HG02763 (cell line): ENCODE data around the gene NAGA.
"Not testable (repeated sequence)": the region's sequence is repeated elsewhere in the genome, so short reads cannot be mapped to it uniquely, and the experiment has no call there.

Experiments
- ATAC-seq: cut with Tn5 transposase; IDR thresholded peaks from one replicate; pipeline ENCODE4 v1.9.1; 2021; ENCODE audit warnings: mild to moderate bottlenecking, moderate library complexity; ENCODE audit not compliant: unreplicated experiment

NAGA gene

DNA sequence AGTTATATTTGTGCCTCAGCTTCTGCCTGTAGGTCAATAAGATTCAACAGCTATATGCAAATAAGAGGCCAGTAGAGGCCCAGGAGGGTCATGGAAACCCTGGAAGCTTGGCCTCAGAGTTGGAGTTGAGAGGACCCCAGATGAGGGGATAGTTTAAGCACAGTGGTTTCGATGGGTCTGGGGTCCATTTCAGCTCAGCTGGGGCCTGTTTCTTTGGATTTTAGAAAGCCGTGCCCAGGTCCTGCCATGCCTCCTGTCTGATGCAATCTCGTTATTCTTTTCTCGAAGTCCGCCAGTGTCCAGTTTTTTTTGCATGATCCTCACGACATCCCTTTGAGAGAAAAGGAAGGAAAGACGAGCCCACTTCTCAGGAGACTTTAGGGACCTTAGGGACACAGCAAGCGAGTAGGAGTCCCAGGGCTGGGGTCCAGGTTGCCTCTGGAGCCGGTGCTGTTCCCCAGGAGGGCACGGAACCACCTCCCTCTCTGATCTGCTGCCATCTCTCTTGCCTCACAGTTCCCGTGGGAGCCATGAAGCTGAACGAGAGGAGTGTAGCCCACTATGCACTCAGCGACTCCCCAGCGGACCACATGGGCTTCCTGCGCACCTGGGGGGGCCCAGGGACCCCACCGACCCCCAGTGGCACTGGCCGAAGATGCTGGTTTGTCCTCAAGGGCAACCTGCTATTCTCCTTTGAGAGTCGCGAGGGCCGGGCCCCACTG lies 6.3 kb upstream of the NAGA start:
- no peak for ATAC-seq

- no peak for ATAC-seq
These were observed 4.4 kb upstream of the NAGA start for GRCh38 chr22:42074846-42075676.

DNA sequence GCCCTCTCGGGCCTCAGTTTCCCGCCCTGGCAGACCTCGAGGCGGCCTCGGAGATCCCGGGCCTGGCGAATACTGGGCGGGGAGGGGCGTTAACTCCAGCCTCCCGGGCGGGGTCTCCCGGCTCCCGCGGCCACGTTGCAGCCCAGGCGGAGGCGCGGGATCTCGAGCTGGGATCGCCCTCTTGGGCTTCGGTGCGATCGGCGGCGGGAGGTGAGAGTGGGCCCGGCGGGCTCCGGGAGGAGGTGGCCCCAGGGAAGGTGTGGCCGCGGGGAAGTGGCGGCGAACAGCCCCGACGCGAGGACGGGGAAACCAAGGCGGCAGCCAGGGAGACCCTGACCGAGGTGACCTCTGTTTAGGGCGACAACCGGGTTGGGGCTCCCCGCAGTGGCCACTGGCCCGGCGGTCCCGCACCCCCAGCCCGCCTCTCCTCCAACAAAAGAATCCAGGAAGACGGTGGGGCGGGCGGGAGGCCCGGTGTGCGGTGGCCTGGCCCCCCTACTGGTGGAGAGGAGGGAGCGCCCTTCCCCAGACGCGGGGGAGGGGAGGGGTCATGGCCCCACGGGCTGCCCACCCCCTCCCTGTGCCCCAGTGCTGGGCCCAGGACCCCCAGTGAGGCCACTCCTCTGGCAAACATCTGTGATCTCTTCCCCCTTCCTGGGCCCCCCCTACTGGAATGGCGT lies 3.7 kb upstream of the NAGA start, which contains the start of gene PHETA2:
PHETA2 (plus strand) TSS at position 117 of the 680 bp plus-strand sequence. CDS start 3,046 bp downstream, outside the sequence.
- ATAC-seq, result no peak

DNA sequence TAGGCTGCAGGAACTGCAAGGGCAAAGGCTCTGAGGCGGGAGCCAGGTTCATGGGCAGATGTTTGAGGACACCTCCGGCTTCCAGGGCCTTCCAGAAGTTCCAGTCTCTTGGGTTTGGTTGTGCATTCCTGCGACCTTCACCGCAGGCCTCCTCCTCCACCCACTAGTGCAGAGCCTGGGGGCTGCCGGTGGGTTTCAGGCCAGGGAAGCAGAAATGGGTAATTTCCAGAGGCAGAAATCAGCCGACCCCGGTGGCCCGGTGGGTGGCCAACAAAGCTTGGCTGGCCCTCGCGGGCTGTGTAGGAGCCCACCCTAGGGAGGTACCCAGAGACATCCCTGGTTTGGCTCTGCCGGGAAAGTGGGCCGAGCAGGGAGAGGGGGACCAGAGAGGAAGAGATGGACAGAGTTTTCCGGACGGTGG lies 3.0 kb upstream of the NAGA start:
- ATAC-seq, result no peak

GRCh38 chr22:42072606-42073330 lies 2.2 kb upstream of the NAGA start:
- no peak for ATAC-seq

DNA sequence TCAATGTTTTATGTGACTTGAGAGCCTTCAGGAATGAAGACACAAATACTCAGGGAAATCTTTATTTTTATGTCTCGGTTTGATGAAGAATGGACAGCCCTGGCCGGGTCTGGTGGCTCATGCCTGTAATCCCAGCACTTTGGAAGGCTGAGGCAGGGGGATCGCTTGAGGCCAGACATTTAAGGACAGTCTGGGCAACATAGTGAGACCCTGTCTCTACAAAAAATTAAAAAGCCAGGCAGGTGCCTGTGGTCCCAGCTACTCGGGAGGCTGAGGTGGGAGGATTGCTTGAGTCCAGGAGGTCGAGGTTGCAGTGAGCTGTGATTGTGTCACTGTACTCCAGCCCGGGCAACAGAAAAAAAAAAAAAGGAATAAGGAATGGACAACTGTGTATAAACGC lies 896 bp upstream of the NAGA start:
- ATAC-seq, result not testable (repeated sequence)

- ATAC-seq, result no peak
These were observed 653 bp downstream of the NAGA start for GRCh38 chr22:42069801-42070516.

- ATAC-seq, result no peak
These were observed 2.3 kb downstream of the NAGA start for GRCh38 chr22:42068291-42068690.

DNA sequence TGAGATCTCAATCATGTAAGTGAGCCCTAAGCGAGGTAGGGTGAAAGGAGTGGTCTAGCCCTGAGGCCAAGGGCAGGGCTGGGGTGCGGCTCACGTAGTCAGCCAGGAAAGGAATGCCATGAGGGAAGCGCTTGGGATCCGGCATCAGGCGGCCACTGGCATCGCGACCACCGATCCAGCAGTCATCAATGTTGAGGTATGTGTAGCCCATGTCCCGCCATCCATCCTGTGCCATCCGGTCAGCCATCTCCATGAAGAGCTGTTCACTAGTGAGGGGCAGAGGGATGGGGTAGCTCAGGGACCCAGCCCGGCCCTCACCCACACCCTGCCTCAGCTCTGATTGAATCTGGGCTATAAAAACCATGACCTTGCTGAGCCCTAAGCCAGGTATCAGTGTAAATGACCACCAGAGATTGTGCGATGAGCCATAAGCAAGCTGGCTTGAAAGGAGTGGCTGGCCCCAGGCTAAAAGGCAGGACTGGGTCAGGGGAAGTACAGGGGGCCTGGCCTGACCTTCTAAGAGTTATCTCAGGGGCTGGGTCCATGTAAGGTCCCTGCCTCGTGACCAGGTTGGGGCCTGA lies 2.9 kb downstream of the NAGA start:
- no peak for ATAC-seq

- ATAC-seq, result no peak
These were observed 3.7 kb downstream of the NAGA start for GRCh38 chr22:42066937-42067336.

- ATAC-seq, result no peak
These were observed 4.4 kb downstream of the NAGA start for GRCh38 chr22:42066126-42066761.

GRCh38 chr22:42065438-42066125 lies 5.0 kb downstream of the NAGA start:
- ATAC-seq, result no peak

- no peak for ATAC-seq
These were observed 6.0 kb downstream of the NAGA start for GRCh38 chr22:42064629-42065028.

DNA sequence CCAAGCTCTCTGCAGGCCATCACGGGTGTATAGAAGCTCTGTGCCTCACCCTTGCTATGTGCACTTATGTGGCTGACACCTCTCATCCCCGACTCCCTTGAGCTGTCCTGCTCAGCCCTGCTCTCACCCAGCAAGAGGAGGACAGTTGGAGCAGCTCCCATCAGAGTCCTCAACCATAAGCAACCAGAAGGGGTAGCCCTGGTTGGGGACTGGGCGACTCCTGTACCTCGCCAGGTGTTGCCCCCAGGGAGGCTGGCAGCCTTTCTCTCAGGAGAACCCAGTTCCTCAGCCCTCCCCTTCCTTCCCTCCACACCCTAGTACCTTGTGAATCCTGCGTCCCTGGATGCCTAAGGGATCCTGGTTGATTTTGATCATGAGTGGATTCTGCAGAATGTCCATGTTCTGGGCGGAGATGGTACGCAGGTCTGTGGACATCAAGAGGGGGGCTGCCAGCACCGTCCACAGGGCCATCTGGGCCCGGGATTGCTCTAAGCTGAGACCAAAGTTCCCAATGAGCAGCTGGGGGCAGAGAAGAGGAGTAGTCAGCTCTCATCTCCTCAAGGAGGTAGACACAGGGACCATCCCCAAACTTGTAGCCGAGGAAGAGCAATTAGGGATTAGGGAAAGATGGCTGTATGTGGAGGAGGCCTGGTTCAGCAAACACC lies 8.0 kb downstream of the NAGA start:
- ATAC-seq, result no peak

GRCh38 chr22:42061041-42061440 lies 9.6 kb downstream of the NAGA start:
- ATAC-seq, result no peak

DNA sequence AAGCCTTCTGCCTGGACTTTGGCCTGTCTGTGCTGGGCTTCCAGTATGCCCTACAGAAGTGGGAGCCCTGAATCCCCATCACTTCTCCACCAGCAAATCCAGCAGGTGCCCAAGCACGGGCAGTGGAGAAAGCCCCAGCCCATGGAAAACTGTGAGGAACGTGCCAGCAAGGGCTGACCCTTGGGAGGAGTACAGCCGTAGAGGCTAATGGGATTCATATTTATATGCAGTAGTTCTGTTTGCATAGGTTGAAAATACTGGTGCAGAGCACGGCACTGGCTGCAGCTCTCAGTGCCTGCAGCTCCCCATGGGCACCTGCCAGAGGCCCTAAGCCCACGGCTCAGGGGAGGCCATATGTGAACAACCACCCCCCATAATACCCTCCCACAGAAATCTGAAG lies 10.1 kb downstream of the NAGA start:
- no peak for ATAC-seq

- no peak for ATAC-seq
These were observed 13.7 kb downstream of the NAGA start for GRCh38 chr22:42056757-42057511.

- ATAC-seq, result no peak
These were observed 17.8 kb downstream of the NAGA start for GRCh38 chr22:42052765-42053164.
